ENCODE measurements around the gene PHC2.

- no peak for TF ChIP-seq CTCF (IDR thresholded peaks at IDR 0.05)
- no peak for TF ChIP-seq POLR2A (IDR thresholded peaks at IDR 0.05)
Measured at GRCh38 chr1:33436557-33437285, 5.8 kb upstream of the PHC2 start.

Measured in heart left ventricle (tissue), 13 donors.